HG03159 (cell line): Measurements from ENCODE around the gene CYFIP1.
"Not testable (repeated sequence)": the region's sequence is repeated elsewhere in the genome, so short reads cannot be mapped to it uniquely, and the experiment has no call there.

Source experiments
- ATAC-seq: cut with Tn5 transposase; IDR thresholded peaks from one replicate; pipeline ENCODE4 v1.9.1; 2021; ENCODE audit warnings: mild to moderate bottlenecking, moderate library complexity; ENCODE audit not compliant: unreplicated experiment

The CYFIP1 gene

DNA sequence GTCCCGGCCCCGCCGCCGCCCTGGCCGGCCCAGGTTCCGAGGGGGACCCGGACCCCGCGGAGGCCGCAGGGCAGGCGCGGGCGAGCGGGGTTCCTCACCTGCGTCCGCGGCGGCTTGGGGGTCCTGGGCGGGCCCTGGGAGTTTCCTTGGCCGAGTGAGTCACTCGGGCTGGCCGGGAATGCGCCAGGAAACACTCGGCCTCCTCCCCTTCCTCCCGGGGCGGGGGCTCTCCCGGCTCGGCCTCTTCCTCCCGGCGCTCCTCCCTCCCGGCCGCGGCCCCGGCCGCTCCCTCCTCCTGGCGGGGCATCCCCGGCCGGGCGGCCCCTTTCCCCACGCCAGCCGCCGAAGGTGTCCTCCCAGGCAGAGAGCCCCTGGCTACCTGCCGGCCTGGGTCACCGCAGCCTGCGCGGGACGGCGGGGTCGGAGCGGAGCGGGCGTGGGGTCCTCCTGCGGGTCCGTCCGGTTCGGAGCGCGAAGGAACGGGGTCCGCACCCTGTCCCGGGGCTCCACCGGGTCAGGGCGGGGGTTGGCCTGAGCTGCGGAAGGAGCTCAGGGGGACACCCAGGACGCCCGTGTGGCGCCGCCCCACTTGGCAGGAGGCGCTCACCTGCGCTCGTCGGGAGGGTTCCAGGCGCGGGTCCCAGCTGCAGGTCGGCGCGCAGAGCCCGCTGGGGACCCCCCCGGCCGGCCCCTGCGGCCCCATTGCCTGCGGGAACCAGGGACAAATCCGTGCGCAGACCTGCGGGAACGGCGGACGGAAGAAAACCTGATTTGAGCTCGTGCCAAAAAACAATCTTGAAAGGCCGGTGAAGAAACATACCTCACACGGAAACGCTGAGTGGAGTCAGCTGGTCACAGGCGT is at the start of gene CYFIP1:
TSS of gene CYFIP1 (minus strand) at position 180 of the 862 bp plus-strand sequence. CDS start 33,083 bp downstream, outside the sequence.
- ATAC-seq, result no peak

DNA sequence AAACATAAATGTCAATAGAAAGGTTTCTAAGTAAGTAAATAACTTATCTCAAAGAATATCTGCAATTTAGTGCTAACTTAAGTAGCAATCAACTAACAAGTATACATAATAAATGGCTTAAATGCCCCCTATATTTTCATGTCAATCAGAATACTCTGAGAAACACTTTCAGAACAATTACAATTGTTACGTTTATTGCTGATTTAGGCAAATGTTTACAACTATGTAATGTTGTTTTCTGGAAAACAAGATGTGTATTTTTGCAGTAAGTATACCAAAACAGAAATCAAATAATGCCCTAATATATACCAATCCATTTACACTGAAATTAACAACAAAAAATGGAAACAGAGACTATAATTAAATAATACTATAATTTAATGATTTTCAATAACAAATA is 46.0 kb upstream of the CYFIP1 start:
- ATAC-seq, result no peak

DNA sequence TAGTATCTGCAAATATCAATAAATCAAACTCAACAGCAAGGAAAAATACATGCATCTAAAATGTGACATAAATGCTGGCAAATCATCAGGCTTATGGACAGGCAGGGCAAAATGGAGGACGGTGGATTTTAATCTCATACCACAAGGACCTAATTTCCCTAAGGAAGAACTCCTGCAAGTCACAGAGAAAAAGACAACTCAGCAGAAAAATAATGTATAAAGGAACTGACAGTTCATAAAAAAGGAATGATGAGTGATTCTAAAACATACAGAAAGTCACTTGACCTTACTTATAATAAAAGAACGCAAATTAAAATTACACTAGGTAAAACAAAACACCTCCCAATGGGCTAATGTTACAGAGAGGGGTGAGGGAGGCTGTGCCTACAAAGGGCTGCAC is 42.0 kb upstream of the CYFIP1 start:
- no peak for ATAC-seq

DNA sequence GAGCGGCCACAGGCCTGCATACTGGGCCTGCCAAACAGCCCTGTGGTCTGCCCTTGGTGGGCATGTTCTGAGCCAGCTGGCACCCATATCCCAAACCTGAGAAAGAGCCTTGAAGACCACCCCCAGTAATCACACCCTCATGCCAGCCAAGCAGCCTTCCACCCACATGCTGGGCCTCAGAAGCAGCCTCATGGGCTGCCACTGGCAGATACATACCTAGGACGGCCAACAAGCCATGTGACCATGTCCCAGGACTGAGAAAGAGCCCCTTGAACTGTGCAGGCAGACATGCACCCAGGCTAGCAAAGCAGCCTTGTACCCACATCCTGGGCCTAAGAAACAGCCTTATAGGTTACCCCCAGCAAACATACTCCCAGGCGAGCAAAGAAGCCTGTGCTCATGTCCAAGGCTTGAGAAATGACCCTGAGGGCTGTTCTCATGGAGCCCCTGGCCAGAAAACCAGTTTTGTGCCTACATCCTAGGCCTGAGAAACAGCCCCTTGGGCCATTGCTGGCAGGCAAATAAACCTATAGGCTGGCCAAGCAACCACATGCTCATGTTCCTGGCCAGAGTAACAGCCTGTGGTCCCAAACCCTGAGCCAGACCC is 34.3 kb upstream of the CYFIP1 start:
- no peak for ATAC-seq

DNA sequence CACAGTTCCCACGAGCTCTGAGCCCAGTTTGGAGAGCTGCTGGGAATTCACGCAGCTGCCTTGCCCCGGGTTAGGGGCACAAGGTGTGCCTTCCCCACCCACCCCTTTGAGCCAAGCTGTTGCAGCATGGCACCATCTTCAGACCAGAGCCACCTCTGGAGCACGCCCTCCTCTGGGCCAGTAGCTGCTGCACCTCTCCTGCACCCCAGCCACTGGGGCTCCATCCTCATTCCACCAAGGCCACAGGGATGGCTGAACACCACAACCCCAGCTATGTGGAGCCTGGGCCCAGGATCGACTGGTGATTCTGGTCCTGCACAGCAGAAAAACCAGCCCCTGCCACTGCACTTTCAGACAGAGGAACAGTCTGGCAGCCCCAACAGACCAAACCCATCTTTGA is 33.5 kb upstream of the CYFIP1 start:
- ATAC-seq, result no peak

DNA sequence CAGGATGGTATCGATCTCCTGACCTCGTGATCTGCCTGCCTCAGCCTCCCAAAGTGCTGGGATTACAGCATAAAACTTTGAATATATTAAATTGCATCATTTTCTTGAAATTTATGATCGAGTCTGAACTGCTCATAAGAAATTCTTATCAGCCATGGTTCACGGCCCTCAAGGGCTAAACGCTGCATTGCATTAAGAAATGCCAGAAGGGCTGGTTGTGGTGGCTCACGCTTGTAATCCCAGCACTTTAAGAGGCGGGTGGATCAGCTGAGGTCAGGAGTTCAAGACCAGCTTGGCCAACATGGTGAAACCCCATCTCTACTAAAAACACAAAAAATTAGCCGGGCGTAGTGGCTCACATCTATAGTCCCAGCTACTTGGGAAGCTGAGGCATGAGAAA is 32.4 kb upstream of the CYFIP1 start:
- ATAC-seq, result not testable (repeated sequence)

DNA sequence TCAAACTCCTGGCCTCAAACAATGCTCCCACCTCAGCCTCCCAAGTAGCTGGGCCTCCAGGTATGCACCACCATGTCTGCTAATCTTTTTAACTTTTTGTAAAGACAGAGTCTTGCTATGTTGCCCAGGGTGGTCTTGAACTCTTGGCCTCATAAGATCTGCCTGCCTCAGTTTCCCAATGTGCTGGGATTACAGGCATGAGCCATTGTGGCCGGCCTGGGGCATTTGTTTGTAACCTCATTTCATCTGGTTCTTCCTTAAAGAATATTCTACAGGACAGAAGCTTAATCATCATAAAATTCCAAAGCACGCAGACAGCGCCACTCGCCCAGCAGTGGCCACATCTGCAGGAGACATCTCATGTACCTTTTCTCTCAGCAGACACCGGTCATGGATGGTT is 23.6 kb upstream of the CYFIP1 start:
- ATAC-seq, result no peak

DNA sequence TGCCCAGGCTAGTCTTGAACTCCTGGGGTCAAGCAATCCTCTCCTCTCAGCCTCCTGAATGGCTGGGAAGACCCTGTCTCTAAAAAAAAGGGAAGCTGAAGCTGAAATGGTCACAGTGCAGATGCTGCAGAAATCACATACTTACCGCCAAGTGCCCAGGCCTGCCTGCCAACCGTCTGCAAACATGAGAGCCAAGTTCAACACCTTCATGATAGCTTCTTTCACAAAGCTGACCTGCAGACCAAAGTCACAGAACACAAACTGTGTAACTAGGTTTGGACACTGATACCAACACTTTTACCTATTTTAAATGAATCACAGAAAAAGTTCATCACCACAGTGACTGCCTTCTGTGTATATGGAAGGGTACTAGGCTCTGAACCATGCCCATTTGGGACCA is 22.8 kb upstream of the CYFIP1 start:
- no peak for ATAC-seq

DNA sequence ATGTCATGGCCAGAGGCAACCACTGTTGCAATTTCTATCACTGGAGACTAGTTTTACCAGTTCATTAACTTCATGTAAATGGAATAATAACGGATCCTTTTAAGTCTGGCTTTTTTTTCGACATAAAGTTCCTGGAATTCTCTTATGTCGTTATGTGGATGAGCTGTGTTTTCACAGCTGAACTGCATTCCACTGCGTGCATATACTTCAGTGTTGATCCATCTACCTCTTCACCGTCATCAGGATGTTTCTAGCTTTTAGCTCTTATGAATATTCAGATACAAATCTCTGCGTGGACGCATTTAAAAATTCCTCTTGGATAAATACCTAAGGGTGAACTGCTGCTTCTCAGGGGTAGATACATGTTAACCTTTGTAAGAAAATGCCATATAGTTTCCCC is 15.6 kb upstream of the CYFIP1 start:
- no peak for ATAC-seq

DNA sequence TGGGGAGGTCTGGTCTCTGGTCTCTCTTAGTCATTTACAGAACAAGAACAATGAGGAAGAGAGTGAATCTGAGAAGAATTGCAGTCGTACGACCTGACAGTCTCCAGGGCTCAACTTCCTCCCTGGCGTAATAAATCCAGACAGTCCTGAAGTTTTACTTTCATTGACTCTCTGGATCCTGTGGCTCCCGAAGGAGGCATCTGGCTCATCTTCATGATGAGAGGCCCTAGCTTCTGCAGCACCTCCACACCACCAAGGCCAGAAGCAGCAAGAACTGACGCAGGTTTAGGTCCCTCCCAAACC is 11.8 kb upstream of the CYFIP1 start:
- ATAC-seq, result no peak

DNA sequence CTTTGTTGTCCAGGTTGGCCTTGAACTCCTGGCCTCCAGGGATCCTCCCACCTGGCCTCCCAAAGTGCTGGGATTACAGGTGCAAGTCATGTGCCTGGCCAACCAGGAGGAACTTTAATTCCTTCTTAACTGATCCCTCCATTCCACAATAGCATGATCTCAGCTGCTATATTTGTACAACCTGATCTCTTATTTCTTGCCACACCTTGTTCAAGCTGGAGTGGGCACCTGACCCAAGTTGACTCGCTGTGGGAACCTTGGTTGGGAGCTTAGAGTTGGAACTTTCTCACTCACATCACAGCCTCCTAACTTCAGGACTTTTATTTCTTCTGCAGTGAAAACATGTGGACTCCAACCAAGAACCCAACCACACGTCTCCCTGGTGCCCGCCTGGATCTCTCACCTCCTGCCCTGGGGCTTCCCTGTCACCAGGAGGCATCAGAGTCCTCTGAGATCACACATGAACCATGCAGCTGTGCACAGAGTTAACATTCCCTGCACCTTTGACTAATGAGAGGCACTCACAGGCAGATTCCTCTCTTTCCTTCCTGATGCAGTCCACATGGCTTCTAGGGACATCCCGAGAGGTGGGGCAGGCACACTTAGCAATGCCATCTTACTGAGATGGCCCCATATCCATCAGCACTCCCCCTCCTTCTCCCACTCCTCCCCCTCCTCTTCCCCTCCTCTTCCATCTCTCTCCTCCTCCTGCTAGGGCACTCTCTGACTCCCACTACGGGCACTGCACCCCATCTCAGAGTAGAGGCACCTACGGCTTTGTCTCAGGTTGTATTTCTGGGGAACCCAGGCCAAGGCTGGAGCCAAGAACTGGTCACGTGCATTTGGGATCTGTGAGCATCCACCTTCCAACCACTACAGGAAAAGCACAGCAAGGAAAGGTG is 9.7 kb upstream of the CYFIP1 start:
- no peak for ATAC-seq

DNA sequence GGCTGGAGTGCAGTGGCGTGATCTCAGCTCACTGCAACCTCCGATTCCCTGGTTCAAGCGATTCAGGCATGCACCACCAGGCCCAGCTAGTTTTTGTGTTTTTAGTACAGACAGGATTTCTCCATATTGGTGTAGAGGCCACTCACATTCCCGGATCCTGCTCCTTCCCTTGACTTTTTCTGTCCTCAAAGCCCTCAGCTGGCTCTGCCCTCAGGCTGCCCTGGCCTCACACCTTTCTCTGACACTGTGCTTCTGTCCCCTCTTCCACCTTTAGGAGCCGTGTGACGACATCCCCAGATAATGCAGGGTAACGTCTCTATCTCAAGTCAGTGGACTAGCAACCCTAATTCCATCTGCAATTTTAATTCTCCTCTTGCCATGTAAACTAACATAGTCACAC is 8.6 kb upstream of the CYFIP1 start:
- ATAC-seq, result no peak

DNA sequence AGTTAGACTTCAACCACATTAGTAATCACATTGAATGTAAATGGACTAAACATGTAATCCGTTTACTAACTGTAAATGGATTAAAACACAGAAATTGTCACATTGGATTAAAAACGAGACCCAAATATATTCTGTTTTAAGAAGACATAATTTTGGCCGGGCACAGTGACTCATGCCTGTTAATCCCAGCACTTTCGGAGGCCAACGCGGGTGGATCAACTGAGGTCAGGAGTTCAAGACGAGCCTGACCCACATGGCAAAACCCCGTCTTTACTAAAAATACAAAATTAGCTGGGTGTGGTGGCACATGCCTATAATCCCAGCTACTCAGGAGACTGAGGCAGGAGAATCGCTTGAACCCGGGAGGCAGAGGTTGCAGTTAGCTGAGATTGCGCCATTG is 1.8 kb upstream of the CYFIP1 start:
- not testable (repeated sequence) for ATAC-seq

DNA sequence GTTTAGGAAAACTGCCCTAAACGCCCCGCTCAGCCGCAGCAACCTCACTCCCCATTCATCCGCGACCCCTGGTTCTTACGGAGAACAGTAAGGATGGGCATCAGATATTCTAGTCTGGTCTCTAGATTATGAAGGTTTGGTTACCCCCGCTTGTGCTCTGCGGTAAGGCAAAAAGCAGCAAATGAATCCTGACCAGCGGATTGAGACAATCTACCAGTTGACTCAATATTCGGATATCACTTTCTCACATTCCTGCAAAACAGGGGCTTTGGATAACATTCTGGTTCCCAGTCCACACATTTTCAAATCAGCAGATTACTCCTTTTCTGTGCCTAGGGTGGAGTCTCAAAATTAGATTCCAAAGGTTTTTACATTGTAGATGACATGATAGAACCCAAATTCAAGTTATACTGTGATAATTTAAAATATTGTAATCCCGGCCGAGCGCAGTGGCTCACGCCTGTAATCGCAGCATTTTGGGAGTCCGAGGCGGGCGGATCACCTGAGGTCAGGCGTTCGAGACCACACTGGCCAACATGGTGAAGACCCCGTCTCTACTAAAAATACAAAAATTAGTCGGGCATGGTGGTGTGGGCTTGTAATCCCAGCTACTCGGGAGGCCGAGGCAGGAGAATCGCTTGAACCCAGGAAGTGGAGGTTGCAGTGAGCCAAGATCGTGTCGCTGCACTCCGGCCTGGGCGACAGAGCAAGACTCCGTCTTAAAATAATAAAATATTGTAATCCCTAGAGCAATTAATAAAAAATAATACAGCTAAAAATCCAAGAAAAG is 1.1 kb upstream of the CYFIP1 start:
- no peak for ATAC-seq

DNA sequence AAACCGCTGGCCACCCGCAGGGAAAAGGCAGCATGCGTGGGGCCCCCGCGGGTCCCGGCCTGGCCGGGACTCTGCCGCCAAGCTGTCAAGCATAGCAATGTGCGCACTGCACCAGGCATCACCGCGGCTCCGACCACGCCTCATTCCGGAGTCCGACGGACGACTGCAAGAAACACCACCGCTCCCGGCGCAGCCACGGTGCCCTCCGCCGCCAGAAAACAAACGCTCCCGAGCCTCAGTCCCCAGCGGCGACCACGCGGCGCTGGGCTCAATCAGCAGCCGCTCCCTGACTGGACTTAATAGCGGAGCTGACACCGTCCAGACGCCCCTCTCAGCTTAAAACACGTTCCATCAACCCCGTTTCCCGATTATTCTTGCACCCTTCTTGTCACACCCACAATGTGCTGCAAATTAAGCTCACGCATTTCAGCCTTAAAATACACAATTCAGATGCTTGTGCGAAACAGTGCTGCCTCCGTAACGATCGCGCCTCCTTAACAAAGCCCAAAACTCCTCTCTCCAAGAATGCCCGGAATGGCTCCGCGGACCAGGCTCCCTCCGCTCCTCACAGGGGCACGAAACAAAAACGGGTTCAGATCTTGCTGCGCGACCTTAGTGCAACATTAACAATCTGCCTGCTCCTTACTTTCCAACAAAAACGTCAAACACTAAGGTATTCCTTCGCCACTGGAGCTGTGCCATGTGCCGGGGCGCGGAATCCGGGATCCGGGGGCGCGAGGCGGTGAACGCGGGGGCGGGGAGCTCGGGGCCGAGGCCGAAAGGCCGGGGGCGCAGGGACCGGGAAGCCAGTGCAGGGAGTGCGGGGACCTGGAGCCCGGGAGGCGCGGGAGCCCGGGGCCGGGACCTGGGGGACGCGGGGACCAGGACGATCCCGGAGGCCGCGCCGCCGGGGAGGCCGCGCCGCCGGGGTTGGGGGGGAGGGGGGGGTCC is 655 bp downstream of the CYFIP1 start:
- ATAC-seq, result peak; percentile 75

DNA sequence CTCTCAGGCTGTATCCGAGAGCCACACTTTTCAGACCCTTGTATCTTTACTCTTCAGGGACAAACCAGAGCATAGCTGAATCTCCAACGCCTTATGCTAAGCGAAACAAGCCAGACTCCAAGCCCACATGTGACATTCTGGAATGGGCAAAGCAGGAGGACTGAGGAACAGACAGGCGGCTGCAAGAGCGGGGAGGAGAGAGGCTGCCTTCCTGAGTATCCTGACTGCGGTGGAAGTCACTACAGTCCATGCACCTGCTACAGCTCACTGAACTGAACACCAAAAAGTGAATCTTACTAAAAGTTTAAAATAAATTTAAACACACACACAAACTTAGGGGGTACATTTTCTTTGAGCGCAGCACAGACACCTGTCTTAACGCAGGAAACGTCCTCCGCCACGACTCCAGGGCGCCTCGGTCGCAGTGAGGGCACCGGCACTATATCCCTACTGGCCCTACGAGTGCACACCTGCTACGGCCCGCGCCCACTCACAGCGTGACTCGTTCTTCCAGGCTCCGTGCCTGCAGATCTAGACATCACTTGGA is 1.4 kb downstream of the CYFIP1 start:
- ATAC-seq, result peak; percentile 34

DNA sequence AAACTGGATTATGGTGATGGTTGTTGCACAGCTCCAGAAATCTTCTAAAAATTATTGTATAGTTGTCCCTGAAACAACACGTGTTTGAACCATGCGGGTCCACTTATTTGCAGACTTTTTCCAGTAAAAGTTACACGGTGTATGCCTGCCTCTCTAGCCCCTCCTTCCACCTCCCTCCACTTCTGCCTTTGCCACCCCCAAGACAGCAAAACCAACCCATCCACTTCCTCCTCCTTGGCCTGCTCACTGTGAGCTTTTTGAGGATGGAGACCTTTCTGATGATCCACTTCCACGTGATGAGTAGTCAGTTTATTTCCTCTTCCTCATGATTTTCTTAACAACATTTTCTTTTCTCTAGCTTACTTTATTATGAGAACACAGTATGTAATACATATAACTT is 5.4 kb downstream of the CYFIP1 start:
- ATAC-seq, result no peak

DNA sequence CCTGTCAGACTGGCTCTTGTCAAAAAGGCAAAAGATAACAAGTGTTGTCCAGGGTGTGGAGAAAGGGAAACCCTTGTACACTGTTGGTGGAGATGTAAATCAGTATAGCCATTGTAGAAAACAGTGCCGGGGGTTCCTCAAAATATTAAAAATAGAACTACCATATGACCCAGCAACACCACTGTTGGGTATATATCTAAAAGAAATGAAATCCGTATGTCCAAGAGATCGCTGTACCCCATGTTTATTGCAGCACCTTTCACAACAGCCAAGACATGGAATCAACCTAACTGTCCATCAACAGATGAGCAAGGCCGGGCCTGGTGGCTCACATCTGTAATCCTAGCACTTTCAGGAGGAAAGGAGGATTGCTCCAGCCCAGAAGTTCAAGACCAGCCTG is 6.2 kb downstream of the CYFIP1 start:
- ATAC-seq, result no peak

DNA sequence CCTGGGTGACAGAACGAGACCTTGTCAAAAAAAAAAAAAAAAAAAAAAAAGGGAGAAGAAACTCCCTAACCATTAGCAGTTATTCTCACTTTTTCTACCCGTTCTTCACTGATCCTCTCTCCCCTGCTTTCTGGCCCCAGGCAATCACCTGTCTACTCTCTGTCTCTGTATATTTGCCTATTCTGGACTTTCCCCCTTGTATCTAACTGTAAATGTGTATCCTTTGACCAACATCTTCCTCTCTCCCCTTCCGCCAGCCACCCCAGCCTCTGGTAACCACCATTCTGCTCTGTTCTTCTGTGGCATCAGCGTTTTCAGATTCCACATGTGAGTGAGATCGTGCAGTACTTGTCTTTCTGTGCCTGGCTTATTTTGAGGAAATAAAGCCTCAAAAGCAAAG is 6.9 kb downstream of the CYFIP1 start:
- peak; percentile 60 for ATAC-seq

DNA sequence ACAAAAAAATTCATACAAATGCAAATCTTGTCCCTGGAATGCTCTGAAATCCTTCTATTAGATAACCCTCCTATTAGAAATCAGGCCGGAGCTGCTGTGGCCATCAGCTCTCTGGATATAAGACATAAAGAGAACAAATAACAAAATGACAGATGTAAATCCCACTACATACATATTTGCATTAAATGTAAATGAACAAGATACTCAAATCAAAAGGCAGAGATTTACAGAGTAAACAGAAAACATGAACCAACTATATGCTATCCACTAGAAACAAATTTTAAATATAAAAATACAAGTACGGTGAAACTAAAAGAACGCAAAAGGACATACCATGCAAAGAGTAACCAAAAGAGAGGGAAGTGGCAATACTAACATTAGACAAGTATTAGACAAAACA is 10.7 kb downstream of the CYFIP1 start:
- ATAC-seq, result no peak
